Activated naive CD8-positive, alpha-beta T cell treated with anti-CD3 and anti-CD28 coated beads for 36 hours (primary cell): Measurements from ENCODE around the gene PPP1R13L. TPM values are rescaled to one million over a fixed set of nuclear protein-coding genes. Genes with fewer than 3 reads are reported as not detected.
"Not testable (repeated sequence)": the region's sequence is repeated elsewhere in the genome, so short reads cannot be mapped to it uniquely, and the experiment has no call there.

Experiments
- DNase-seq: peaks from one replicate; pipeline ENCODE4 v3.0.0; 2021
- H3K27ac Mint-ChIP-seq: one replicate; pipeline ENCODE4 v1.8.0; 2022; ENCODE audit warnings: mild to moderate bottlenecking, moderate library complexity, mixed read lengths
- H3K27me3 Mint-ChIP-seq: one replicate; pipeline ENCODE4 v1.8.0; 2022; ENCODE audit warnings: mild to moderate bottlenecking, mixed read lengths
- H3K36me3 Mint-ChIP-seq: one replicate; pipeline ENCODE4 v1.8.0; 2021; ENCODE audit warnings: mild to moderate bottlenecking, mixed read lengths
- H3K4me1 Mint-ChIP-seq: one replicate; pipeline ENCODE4 v1.8.0; 2021; ENCODE audit warnings: mixed read lengths
- H3K4me3 Mint-ChIP-seq: one replicate; pipeline ENCODE4 v1.8.0; 2022; ENCODE audit warnings: mild to moderate bottlenecking, moderate library complexity, mixed read lengths
- H3K9me3 Mint-ChIP-seq: one replicate; pipeline ENCODE4 v1.8.0; 2022; ENCODE audit warnings: mixed read lengths
- total RNA-seq, 2 experiments: library from RNA; stranded (reverse); gene quantifications; one replicate each; pipeline ENCODE4 v1.2.3, GENCODE V29; 2021

The PPP1R13L gene
- total RNA-seq, 2 experiments from 2014 or later = 3.6 to 4.7 TPM

DNA sequence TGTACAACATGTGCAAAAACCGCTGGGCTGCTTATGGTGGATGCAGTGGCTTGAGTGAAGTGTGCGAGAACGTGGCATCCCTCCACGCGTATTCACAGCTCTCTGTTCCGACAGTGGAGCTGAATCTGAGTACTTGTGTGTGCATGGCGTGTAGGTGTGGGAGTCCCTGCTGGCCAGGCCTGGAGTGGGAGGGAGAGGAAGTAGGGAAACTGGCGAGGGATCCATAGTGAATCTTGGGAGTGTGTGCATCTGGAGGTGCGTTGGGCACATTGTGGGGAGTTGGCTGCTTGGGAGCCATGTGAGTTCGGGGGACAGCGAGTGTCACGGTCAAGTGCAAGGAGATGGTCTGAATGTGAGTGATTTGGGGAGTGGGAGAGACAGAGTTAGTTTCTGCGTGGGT lies 62.0 kb downstream of the PPP1R13L start:
- Mint-ChIP-seq H3K36me3 (no peaks in the 10 kb centered on the region), H3K27me3 (peaks cover 41% of the 10 kb centered on the region), H3K27ac (no peak overlapping the region), H3K4me1 (peaks cover 2% of the 10 kb centered on the region), H3K9me3 (no peaks in the 10 kb centered on the region), H3K4me3 (no peak overlapping the region)
- no peak for DNase-seq

GRCh38 chr19:45340899-45341453 lies 63.9 kb downstream of the PPP1R13L start:
- peak; percentile 13 for DNase-seq
- no peaks in the 10 kb centered on the region for H3K36me3 Mint-ChIP-seq
- no peak overlapping the region for H3K27ac Mint-ChIP-seq
- peaks cover 43% of the 10 kb centered on the region for H3K27me3 Mint-ChIP-seq
- H3K4me1 Mint-ChIP-seq = peaks cover 2% of the 10 kb centered on the region
- H3K9me3 Mint-ChIP-seq = no peaks in the 10 kb centered on the region
- no peak overlapping the region for H3K4me3 Mint-ChIP-seq

DNA sequence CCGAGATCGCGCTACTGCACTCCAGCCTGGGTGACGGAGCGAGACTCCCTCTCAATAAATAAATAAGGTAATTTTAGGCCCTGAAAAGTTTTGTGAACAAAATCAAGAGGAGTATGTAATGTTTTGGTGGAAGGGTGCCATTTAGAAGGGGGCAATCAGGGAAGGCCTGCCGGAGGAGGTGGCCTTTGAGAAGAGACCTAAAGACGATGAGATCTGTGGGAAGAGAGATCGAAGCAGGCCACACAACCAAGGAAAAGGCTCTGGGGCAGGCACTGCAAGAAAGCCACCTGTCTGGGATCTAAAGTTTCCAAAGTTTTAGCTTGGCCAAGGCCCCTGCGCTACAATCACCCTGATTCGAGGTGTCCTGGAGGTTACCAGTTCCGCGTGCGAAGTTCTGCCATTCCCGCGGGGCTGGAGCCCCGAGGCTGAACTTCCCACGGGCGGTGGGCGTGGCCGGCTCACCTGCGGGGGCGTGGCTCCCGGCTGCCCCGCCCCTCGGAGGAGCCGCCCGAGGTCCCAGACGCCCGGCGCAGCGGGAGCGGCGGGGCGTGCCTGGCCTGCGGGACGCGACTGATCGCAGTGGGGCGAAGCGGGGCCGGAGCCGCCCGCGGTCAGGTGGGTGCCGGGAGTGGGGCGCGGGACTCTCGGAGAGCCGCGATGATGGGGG lies 64.5 kb downstream of the PPP1R13L start, which contains the start of gene KLC3:
Gene KLC3, plus strand, starts transcription at position 519 of the 667 bp plus-strand sequence. CDS start 4,792 bp downstream, outside the sequence.
- H3K36me3 Mint-ChIP-seq = no peaks in the 10 kb centered on the region
- no peak within 1 kb of the TSS for H3K27ac Mint-ChIP-seq
- H3K4me3 Mint-ChIP-seq = peak within 1 kb of the TSS; percentile 49
- peak; percentile 53 for DNase-seq
- peaks cover 38% of the 10 kb centered on the region for H3K27me3 Mint-ChIP-seq
- H3K4me1 Mint-ChIP-seq = peaks cover 2% of the 10 kb centered on the region
- H3K9me3 Mint-ChIP-seq = no peaks in the 10 kb centered on the region

DNA sequence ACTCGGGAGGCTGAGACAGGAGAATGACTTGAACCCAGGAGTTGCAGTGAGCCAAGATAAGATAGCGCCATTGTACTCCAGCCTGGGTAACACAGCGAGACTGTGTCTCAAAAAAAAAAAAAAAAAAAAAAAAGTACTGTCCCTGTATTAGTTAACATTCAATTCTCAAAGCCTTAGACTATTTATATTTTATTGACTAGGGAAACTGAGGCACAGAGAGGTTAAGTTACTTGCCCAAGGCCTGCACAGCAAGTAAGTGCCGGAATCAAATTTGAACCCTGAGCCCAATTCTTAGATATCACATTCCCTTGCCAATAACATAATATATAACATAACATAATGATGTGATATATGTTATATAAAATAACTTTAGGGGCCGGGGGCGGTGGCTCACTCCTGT lies 65.2 kb downstream of the PPP1R13L start:
- peaks cover 34% of the 10 kb centered on the region for H3K27me3 Mint-ChIP-seq
- no peak for DNase-seq
- no peak overlapping the region for H3K27ac Mint-ChIP-seq
- no peaks in the 10 kb centered on the region for H3K9me3 Mint-ChIP-seq
- peaks cover 2% of the 10 kb centered on the region for H3K4me1 Mint-ChIP-seq
- H3K36me3 Mint-ChIP-seq = no peaks in the 10 kb centered on the region
- no peak overlapping the region for H3K4me3 Mint-ChIP-seq

- Mint-ChIP-seq H3K36me3 (no peaks in the 10 kb centered on the region), H3K4me1 (peaks cover 2% of the 10 kb centered on the region), H3K9me3 (no peaks in the 10 kb centered on the region), H3K27me3 (peaks cover 29% of the 10 kb centered on the region), H3K27ac (no peak overlapping the region), H3K4me3 (no peak overlapping the region)
- no peak for DNase-seq
These were observed 68.1 kb downstream of the PPP1R13L start for GRCh38 chr19:45336696-45337251.

- not testable (repeated sequence) for H3K4me3 Mint-ChIP-seq, H3K4me1 Mint-ChIP-seq, H3K9me3 Mint-ChIP-seq, DNase-seq, H3K36me3 Mint-ChIP-seq, H3K27ac Mint-ChIP-seq
- peaks cover 28% of the 10 kb centered on the region for H3K27me3 Mint-ChIP-seq
These were observed 70.0 kb downstream of the PPP1R13L start for GRCh38 chr19:45334881-45335280.

DNA sequence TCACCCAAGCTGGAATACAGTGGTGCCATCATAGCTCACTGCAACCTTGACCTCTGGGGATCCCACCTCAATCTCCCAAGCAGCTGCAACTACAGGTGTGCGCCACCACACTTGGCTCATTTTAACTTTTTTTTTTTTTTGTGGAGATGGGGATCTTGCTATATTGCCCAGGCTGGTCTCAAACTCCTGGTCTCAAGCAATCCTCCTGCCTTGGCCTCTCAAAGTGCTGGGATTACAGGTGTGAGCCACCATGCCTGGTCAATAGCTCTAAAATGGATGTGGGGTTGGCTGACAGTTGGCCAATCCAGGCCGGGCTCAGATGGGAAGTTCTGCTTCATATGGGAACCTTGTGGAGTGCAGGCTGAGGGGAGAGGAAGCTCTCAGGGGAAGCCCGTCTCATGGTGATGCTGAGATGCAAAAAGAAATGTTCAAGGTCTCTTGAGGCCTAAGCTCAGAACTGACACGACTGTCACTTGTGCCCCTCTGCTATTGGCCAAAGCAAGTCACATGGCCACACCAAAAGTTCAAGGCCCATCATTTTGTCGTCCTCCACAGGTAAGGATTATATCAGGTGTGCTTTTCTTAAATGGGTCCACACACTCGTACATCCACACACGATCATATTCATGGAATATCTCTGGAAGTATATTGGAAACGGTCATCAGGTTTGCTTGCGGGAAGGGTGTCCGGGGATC lies 71.1 kb downstream of the PPP1R13L start:
- H3K4me3 Mint-ChIP-seq = no peak overlapping the region
- H3K36me3 Mint-ChIP-seq = no peaks in the 10 kb centered on the region
- H3K27me3 Mint-ChIP-seq = peaks cover 25% of the 10 kb centered on the region
- H3K9me3 Mint-ChIP-seq = no peaks in the 10 kb centered on the region
- H3K27ac Mint-ChIP-seq = no peak overlapping the region
- DNase-seq = no peak
- no peaks in the 10 kb centered on the region for H3K4me1 Mint-ChIP-seq

- Mint-ChIP-seq H3K36me3 (no peaks in the 10 kb centered on the region), H3K4me3 (no peak overlapping the region), H3K4me1 (peaks cover under 1% of the 10 kb centered on the region), H3K27ac (no peak overlapping the region), H3K9me3 (no peaks in the 10 kb centered on the region), H3K27me3 (peaks cover 20% of the 10 kb centered on the region)
- DNase-seq = no peak
These were observed 73.5 kb downstream of the PPP1R13L start for GRCh38 chr19:45331411-45331810.

Other genes with a start within 250 kb of the PPP1R13L start
- gene NKPD1, start 244.1 kb downstream of the PPP1R13L start, total RNA-seq = under 1 TPM in 1 of 2 experiments, not detected in 1; 0.24 TPM
- gene TRAPPC6A, start 226.8 kb downstream of the PPP1R13L start, total RNA-seq = 10 to 100 TPM; 19.8 to 22.9 TPM
- 10 to 100 TPM; 10.5 to 13.3 TPM for gene BLOC1S3, start 226.3 kb downstream of the PPP1R13L start, total RNA-seq
- not detected for gene EXOC3L2, start 159.7 kb downstream of the PPP1R13L start, total RNA-seq
- 10 to 100 TPM; 12.6 to 14.9 TPM for gene MARK4, start 153.8 kb downstream of the PPP1R13L start, total RNA-seq
- gene CKM, start 82.2 kb downstream of the PPP1R13L start, total RNA-seq = not detected
- not detected for gene KLC3, start 64.3 kb downstream of the PPP1R13L start, total RNA-seq
- 10 to 100 TPM; 25.5 to 29.1 TPM for gene ERCC2, start 34.5 kb downstream of the PPP1R13L start, total RNA-seq
- gene POLR1G, start 1.6 kb upstream of the PPP1R13L start, total RNA-seq = 10 to 100 TPM; 27.0 to 27.1 TPM
- 10 to 100 TPM; 50.0 to 53.2 TPM for gene ERCC1, start 18.8 kb upstream of the PPP1R13L start, total RNA-seq
- gene FOSB, start 62.9 kb upstream of the PPP1R13L start, total RNA-seq = 10 to 100 TPM in 1 of 2 experiments, 1 to 10 TPM in 1; 9.7 to 10.5 TPM
- 1 to 10 TPM; 1.3 to 1.8 TPM for gene RTN2, start 92.0 kb upstream of the PPP1R13L start, total RNA-seq
- gene PPM1N, start 93.4 kb upstream of the PPP1R13L start, total RNA-seq = 1 to 10 TPM; 1.4 to 1.9 TPM
- 100 to 1,000 TPM; 133 to 134 TPM for gene VASP, start 102.4 kb upstream of the PPP1R13L start, total RNA-seq
- 10 to 100 TPM; 14.7 to 15.1 TPM for gene OPA3, start 179.7 kb upstream of the PPP1R13L start, total RNA-seq
- gene GPR4, start 197.1 kb upstream of the PPP1R13L start, total RNA-seq = not detected
- 10 to 100 TPM; 94.4 to 98.8 TPM for gene EML2, start 234.3 kb upstream of the PPP1R13L start, total RNA-seq